Measurements from ENCODE around the gene PPP2R1A.

The PPP2R1A gene
- total RNA-seq, result 171 to 224 (median 196) reads per million in 4 experiments

- peak; percentile 100 for DNase-seq
Measured at GRCh38 chr19:52189735-52190486, at the start of gene PPP2R1A. TSS of gene PPP2R1A (plus strand) at chr19:52190052. CDS start at chr19:52190097, 45 bp downstream.

DNA sequence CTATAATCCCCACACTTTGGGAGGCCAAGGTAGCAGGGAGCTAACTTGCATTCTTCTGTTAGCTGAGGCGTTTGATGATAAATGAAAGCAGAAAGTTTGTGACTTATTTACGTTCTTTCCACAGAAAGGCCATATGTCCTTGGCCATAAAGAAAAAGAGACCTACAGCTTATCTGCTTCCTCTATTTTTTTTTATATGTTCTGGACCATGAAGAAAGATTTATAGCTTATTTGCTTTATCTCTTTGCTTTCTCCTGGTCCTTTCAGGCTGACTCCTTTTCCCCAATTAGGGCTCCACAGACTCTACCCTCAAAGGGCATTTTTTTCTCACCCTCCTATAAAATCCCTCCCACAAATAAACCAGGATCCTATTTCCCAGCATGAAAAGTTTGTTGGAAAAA lies 48.6 kb upstream of the PPP2R1A start:
- no peak for DNase-seq

GRCh38 chr19:52142001-52142595 lies 47.8 kb upstream of the PPP2R1A start:
- DNase-seq, result no peak

- DNase-seq, result no peak
Measured at GRCh38 chr19:52148256-52148655, 41.6 kb upstream of the PPP2R1A start.

DNA sequence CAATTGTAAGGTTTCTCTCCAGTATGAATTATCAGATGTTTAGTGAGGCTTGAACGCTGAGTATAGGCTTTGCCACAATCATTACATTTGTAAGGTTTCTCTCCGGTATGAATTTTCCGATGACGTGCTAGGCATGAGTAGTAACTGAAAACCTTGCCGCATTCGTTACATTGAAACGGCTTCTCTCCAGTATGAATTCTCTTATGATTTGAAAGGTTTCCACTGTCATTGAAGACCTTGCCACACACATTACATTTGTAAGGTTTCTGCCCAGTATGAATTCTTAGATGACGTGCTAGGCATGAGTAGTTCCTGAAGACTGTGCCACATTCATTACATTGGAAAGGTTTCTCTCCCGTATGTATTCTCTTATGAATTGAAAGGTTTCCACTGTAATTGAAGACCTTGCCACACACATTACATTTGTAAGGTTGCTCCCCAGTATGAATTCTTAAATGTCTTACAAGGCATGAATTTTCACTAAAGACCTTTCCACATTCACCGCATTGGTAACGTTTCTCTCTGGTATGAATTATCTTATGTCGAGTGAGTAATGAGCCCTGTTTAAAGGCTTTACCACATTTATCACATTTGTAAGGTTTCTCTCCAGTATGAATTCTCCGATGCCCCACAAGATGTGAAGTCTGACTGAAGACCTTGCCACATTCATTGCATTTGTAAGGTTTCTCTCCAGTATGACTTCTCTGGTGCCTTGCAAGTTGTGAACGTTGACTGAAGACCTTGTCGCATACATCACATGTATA lies 34.1 kb upstream of the PPP2R1A start:
- no peak for DNase-seq

- peak; percentile 2 for DNase-seq
Measured at GRCh38 chr19:52170304-52170703, 19.5 kb upstream of the PPP2R1A start.

GRCh38 chr19:52170863-52171320 lies 19.0 kb upstream of the PPP2R1A start:
- no peak for DNase-seq

GRCh38 chr19:52171321-52172169 lies 18.3 kb upstream of the PPP2R1A start, which contains the start of gene ZNF836:
TSS of gene ZNF836 (minus strand) at chr19:52171621. CDS start at chr19:52168072, 3,549 bp downstream.
- DNase-seq, result peak; percentile 89

- no peak for DNase-seq
Measured at GRCh38 chr19:52172347-52172746, 17.5 kb upstream of the PPP2R1A start.

GRCh38 chr19:52176574-52176973 lies 13.3 kb upstream of the PPP2R1A start:
- no peak for DNase-seq

DNA sequence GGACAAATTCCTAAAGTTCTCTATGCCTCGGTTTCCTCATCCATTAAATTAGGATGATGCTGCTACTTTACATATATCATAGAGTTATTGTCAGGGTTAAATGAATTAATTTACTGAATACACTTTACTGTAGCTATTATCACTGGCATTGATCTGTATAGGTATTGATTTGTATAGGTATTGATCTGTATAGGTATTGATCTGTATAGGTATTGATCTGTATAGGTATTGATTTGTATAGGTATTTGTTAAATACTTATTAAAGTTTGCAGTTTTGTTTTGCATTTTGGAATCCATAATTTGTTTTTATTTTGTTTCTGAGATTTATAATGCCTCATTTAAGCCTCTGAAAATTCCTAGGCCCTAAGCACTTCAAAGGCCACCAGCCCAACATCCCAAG lies 2.4 kb upstream of the PPP2R1A start:
- DNase-seq, result no peak

- no peak for DNase-seq
Measured at GRCh38 chr19:52188822-52189734, 774 bp upstream of the PPP2R1A start.

- DNase-seq, result no peak
Measured at GRCh38 chr19:52190487-52191293, 838 bp downstream of the PPP2R1A start.

DNA sequence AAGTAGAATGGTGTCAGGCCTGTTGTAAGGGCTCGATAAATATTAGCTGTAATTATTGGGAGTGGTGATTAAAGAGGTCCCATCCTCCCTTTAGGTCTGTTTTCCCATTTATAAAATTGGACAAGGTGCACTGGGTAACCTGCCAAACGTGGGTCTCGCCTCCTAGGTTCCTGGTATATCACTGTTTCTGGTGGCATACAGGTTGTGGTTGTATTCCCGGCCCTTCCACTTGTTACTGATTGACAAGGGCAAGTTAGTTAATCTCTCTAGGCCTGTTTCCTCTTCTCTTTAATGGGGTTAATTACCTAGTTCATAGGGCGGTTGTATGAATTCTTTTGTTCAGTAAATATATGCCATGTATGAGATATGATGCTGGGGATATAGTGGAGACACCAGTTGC lies 1.5 kb downstream of the PPP2R1A start:
- no peak for DNase-seq

DNA sequence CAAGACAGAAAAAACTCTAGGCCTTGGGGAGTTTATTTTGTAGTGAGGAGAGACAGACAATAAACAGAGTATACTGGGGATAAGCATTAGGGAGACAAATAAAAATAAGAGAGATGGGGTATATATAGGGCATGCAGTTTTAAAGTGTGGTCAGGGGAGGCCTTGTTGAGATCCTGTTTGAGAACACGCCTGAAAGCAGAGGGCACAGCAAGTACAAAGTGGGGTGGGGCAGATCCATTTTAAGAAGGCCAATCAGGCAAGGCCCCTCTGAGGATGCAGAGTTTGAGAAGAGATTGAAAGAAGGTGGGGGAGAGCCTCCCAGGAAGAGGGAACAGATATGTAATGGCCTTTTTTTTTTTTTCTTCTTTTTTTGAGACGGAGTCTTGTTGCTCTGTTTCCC lies 2.1 kb downstream of the PPP2R1A start:
- no peak for DNase-seq

DNA sequence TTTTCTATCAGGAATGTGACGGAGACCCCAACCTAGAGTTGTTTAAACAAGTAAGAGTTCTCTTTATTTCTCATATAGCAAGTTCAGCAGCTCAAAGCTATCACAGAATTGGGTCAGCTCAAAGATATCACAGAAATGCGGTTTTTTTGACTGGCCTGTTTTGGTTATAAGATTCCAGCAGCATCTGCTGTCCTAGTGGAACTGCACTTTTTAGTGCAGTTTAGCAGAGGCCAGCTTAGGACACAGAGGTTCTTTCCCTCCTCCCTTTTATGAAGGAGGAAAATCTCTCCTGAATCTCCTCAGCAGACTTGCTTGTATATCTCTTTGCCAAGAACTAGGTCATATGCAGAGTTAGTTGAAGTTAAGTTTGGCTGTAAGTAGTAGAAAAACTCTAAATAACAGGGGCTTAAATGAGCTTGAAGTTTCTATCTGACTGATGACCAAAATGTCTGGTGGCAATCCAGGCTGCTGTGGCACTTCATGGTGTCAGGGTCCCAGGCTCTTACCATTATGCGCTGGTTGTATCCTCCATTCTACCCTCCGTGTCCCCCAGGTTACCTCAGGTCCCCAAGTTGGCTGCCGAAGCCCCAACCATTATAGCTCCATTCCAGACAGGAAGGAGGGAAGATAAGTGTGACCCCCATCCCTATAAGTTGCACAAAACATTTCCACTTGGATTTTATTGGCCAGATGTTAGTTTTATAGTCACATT lies 6.6 kb downstream of the PPP2R1A start:
- DNase-seq, result no peak

DNA sequence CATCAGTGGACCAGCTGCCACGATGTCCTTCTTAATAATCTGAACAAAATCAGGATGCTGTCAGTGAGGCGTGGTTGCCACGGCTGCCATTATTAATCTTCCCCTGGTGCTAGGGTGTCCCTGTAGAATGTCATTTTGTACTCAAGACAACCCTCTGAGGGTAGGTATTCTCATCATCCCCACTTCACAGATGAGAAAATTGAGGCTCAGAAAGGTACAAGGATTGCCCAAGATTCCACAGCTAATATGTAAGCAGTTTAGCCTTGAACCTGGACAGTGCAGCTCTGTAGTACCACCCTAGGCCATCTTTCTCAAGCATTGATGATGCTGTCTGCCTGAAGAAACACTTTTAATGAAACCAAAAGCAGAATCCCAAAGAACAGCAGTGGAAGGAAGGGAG lies 8.1 kb downstream of the PPP2R1A start:
- no peak for DNase-seq

GRCh38 chr19:52198678-52199077 lies 8.8 kb downstream of the PPP2R1A start:
- no peak for DNase-seq

DNA sequence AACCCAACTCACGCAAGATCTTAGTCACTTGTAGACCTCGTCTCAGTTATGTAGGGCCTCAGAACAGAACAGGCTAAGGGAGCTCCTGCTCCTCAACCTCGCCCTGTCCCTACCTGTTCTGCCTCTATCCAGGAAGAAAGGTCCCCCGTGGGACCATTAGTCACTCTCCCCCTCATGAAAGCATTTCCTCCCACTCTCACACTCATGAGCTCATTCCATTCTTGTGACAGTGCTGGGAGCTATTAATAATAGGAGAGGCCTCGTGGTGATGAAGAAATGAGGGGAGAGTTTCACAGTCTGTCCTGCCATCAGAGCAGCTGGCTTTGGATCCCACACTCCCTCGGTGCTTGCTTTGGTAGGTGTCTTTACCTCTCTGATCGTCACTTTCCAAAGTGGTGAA lies 10.2 kb downstream of the PPP2R1A start:
- no peak for DNase-seq
